ENCODE results near the gene GGCX.

GGCX gene

DNA sequence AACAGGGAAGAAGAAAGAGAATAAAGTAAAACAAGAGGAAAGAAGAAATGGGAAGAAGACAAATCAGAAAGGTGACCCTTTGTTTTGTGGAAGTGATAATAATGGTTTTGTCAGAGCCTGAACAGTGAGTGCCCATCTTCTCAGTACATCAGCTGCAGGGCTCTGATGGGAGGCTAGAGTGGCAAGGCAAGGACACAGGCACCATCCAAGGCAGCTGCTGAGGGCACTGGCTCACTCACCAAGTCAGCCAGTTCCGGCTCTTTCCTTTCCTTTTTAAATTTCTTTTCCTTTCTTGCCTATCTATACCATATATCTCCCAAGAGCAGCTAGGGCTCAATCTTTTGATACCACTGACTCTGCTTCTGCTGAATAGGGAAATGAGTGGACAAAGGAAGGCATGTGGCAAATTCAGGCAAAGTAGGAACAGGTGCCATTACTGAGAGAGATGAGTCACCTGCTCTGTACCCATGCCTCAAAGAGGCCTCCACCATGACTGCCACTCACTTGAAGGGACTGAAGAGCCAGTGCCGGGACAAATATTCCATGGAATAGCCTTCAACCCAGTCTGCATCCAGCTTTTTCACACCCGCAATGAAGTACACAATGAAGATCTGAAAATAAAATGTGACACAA, 6.2 kb downstream of the GGCX start:
- H3K4me1 ChIP-seq (ENCODE audit: insufficient read depth, low read length), result peaks cover 4% of the 10 kb centered on the region
- H3K27me3 ChIP-seq (ENCODE audit: control insufficient read depth in 1 of 2, insufficient read depth in 2 of 2, low read length in 2 of 2), result no peaks in the 10 kb centered on the region
- no peak overlapping the region for H3K4me3 ChIP-seq (ENCODE audit: low read depth in 1 of 2, low read length in 2 of 2)
- H3K36me3 ChIP-seq (ENCODE audit: insufficient read depth, low read length), result peaks cover 54% of the 10 kb centered on the region
- no peak overlapping the region for H3K27ac ChIP-seq (ENCODE audit: low read depth, low read length)
- H3K9ac ChIP-seq (ENCODE audit: low read length), result no peak overlapping the region
- no peaks in the 10 kb centered on the region for H3K9me3 ChIP-seq (ENCODE audit: low read length)

DNA sequence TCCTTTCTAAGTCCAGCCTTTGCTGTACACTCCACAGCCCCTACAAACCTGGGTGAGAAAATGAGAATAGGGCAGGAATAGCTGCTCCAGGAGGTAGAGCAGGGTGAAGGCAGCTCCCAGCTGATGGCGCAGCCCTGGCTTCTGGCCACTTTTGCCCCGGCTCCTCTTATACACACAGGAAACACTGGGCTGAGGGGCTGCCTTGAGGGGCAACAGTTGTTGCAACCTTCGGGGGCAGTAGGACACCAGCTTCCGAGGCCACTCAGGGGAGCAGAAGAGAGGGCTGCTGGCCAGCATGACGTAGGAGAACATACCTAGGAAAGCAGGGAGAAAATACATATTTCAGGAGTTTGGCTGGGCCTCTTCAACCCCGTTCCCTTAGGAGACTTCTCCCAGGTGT, 8.1 kb downstream of the GGCX start:
- no peak overlapping the region for H3K27ac ChIP-seq (ENCODE audit: low read depth, low read length)
- H3K4me3 ChIP-seq (ENCODE audit: low read depth in 1 of 2, low read length in 2 of 2), result no peak overlapping the region
- H3K4me1 ChIP-seq (ENCODE audit: insufficient read depth, low read length), result no peaks in the 10 kb centered on the region
- H3K9me3 ChIP-seq (ENCODE audit: low read length), result no peaks in the 10 kb centered on the region
- H3K27me3 ChIP-seq (ENCODE audit: control insufficient read depth in 1 of 2, insufficient read depth in 2 of 2, low read length in 2 of 2), result no peaks in the 10 kb centered on the region
- H3K9ac ChIP-seq (ENCODE audit: low read length), result no peak overlapping the region
- peaks cover 60% of the 10 kb centered on the region for H3K36me3 ChIP-seq (ENCODE audit: insufficient read depth, low read length)

DNA sequence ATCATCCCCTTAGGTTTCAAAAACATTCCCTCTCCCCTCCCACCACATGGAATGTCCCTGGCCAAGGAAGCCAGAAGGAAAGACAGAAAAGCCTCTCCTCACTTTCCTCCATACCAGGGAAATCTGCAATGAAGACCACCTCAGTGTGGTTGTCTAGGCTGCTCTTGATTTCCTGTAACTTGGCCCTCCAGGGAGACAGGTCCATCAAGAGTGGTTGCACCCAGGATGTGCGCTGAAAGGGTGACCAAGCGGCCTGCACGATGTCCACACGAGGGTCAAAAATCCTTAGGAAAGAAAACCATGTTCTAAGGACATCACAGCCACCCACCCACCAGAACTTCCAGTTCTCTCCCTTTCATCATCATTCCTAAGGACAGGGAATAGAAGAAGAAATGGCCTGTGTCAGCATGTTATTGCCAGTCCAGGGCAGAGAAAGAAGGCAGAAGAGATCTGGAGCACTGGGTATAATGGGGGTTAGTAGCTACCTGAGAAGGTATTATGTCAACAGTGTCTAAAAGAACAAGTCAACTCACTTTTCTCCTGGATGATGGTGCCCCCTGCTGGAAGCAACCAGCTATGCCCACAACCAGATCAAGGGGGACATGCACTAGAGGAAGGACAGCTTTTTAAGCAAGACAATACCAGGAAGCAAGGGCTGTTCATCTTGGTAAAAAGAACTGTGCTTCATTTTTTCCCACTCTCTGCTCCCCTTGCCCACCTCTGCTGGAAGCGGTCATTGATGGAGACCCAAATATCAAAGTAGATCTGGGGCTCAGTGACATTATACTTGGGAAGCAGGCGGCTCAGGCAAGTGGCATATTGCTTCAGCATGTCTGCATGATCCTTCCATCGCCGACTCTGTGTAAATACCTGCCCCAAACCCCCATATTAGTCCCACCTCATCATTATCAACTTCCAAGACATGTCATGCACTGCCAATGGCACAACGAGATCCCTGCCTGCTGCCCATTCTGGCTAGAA, 9.3 kb downstream of the GGCX start:
- no peaks in the 10 kb centered on the region for H3K27me3 ChIP-seq (ENCODE audit: control insufficient read depth in 1 of 2, insufficient read depth in 2 of 2, low read length in 2 of 2)
- H3K4me1 ChIP-seq (ENCODE audit: insufficient read depth, low read length), result no peaks in the 10 kb centered on the region
- H3K9ac ChIP-seq (ENCODE audit: low read length), result no peak overlapping the region
- H3K4me3 ChIP-seq (ENCODE audit: low read depth in 1 of 2, low read length in 2 of 2), result no peak overlapping the region
- H3K9me3 ChIP-seq (ENCODE audit: low read length), result no peaks in the 10 kb centered on the region
- H3K36me3 ChIP-seq (ENCODE audit: insufficient read depth, low read length), result peaks cover 60% of the 10 kb centered on the region
- H3K27ac ChIP-seq (ENCODE audit: low read depth, low read length), result no peak overlapping the region

DNA sequence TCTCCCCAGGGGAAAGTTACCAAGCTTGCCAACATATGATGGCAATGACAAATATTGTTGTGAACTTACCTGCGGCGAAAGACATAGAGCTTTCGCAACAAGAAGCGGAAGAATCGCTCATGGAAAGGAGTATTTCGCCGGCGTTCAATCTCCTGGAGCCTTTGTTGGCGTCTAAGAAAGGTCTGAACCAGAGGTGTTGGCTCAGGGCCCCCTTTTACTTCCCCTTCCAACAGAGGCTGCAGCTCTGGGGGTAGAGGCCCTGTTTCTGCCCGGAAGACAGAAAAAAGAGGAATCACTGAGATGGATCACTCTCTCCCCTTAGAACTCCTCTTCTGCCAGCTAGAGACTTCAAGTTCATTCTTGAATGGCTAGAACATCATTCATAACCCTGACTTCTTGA, 10.8 kb downstream of the GGCX start:
- Histone ChIP-seq H3K27me3 (ENCODE audit: control insufficient read depth in 1 of 2, insufficient read depth in 2 of 2, low read length in 2 of 2) (no peaks in the 10 kb centered on the region), H3K4me3 (ENCODE audit: low read depth in 1 of 2, low read length in 2 of 2) (no peak overlapping the region), H3K27ac (ENCODE audit: low read depth, low read length) (no peak overlapping the region), H3K9me3 (ENCODE audit: low read length) (no peaks in the 10 kb centered on the region), H3K4me1 (ENCODE audit: insufficient read depth, low read length) (no peaks in the 10 kb centered on the region), H3K36me3 (ENCODE audit: insufficient read depth, low read length) (peaks cover 66% of the 10 kb centered on the region), H3K9ac (ENCODE audit: low read length) (peak overlapping the region; percentile 10)

DNA sequence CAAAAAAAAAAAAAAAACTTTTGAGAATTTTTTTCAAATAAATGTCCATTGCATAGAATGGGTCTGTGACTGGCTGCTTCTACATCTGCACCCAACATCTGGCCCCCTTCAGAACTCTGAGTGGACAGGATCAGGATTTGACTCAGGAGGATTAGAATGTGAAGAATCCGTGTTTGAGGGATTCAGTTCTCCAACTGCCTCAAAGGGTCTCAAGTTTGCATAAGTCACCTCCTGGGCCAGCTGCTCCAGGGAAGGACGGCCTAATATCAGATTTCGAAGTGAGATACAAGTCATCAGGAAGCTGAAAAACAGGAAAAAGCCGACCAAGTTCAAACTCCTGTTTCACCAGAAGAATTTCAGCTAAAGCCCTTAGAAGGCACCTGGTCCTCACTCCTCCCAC, 11.5 kb downstream of the GGCX start:
- Histone ChIP-seq H3K27ac (ENCODE audit: low read depth, low read length) (no peak overlapping the region), H3K36me3 (ENCODE audit: insufficient read depth, low read length) (peaks cover 65% of the 10 kb centered on the region), H3K27me3 (ENCODE audit: control insufficient read depth in 1 of 2, insufficient read depth in 2 of 2, low read length in 2 of 2) (no peaks in the 10 kb centered on the region), H3K4me3 (ENCODE audit: low read depth in 1 of 2, low read length in 2 of 2) (no peak overlapping the region), H3K9me3 (ENCODE audit: low read length) (no peaks in the 10 kb centered on the region), H3K4me1 (ENCODE audit: insufficient read depth, low read length) (no peaks in the 10 kb centered on the region), H3K9ac (ENCODE audit: low read length) (peak overlapping the region; percentile 10)

DNA sequence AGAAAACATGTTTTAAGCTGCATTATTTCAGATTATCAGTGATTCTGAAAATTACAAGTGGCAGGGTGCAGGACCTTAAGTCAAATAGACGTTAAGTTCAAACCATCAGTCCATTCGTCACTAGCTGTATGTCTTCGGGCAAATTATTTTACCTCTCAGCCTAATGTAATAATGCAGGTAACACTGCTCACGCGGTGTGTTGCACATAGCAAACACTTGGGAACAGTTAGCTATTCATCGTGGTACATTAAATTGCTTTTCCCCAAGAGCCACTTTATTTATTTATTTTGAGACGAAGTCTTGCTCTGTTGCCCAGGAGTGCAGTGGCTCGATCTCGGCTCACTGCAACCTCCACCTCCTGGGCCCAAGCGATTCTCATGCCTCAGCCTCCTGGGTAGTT, 12.2 kb downstream of the GGCX start:
- peaks cover 64% of the 10 kb centered on the region for H3K36me3 ChIP-seq (ENCODE audit: insufficient read depth, low read length)

DNA sequence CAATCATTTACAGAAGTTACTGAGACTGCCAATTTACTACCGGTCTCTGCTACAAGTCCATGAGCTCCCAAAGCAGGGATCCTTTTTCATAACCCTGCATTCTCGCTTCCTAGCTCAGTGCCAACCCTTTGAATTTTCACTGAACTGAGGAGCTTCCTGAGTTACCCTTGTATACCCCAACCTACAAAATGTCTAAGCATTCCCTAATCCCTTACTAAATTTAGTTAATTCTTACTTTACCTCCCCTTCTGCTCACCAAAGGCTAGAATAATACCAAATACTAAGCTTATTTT, 12.7 kb downstream of the GGCX start:
- no peak overlapping the region for H3K27ac ChIP-seq (ENCODE audit: low read depth, low read length)
- H3K4me3 ChIP-seq (ENCODE audit: low read depth in 1 of 2, low read length in 2 of 2), result no peak overlapping the region
- peaks cover 66% of the 10 kb centered on the region for H3K36me3 ChIP-seq (ENCODE audit: insufficient read depth, low read length)
- no peak overlapping the region for H3K9ac ChIP-seq (ENCODE audit: low read length)
- peaks cover 8% of the 10 kb centered on the region for H3K4me1 ChIP-seq (ENCODE audit: insufficient read depth, low read length)
- no peaks in the 10 kb centered on the region for H3K9me3 ChIP-seq (ENCODE audit: low read length)
- H3K27me3 ChIP-seq (ENCODE audit: control insufficient read depth in 1 of 2, insufficient read depth in 2 of 2, low read length in 2 of 2), result no peaks in the 10 kb centered on the region

More for the DNA sequence above, 12.2 kb downstream of the GGCX start:
- H3K27me3 ChIP-seq (ENCODE audit: control insufficient read depth in 1 of 2, insufficient read depth in 2 of 2, low read length in 2 of 2), result no peaks in the 10 kb centered on the region
- H3K9me3 ChIP-seq (ENCODE audit: low read length), result no peaks in the 10 kb centered on the region
- H3K4me3 ChIP-seq (ENCODE audit: low read depth in 1 of 2, low read length in 2 of 2), result no peak overlapping the region
- peaks cover 7% of the 10 kb centered on the region for H3K4me1 ChIP-seq (ENCODE audit: insufficient read depth, low read length)
- no peak overlapping the region for H3K9ac ChIP-seq (ENCODE audit: low read length)
- no peak overlapping the region for H3K27ac ChIP-seq (ENCODE audit: low read depth, low read length)

DNA sequence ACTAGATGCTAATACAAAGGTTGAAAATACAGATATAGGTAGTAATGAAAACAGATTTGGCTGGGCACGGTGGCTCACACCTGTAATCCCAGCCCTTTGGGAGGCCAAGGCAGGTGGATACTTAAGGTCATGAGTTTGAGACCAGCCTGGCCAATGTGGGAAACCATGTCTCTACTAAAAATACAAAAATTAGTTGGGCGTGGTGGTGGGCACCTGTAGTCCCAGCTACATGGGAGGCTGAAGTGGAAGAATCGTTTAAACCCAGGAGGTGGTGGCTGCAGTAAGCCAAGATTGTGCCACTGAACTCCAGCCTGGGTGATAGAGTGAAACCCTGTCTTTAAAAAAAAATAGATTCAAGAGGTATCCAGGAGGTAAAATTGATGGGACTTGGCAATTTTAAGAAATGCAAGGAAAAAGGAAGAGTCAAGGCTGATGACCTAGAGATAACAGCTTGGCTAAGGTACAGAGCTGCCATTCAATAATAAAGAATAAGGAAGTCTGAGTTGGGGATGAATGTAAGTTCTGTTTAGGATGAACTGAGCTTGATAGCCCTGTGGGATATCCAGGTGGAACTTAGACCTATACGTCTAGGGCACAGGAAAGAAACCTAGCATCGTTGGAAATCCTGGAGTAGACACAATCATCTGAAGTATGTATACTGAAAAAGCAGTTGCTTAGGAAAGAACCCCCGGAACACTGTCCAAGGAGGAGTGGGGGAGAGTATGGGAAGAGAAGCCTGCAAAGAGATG, 13.3 kb downstream of the GGCX start:
- Histone ChIP-seq H3K27me3 (ENCODE audit: control insufficient read depth in 1 of 2, insufficient read depth in 2 of 2, low read length in 2 of 2) (no peaks in the 10 kb centered on the region), H3K9me3 (ENCODE audit: low read length) (no peaks in the 10 kb centered on the region), H3K36me3 (ENCODE audit: insufficient read depth, low read length) (peaks cover 66% of the 10 kb centered on the region), H3K4me1 (ENCODE audit: insufficient read depth, low read length) (peaks cover 10% of the 10 kb centered on the region), H3K9ac (ENCODE audit: low read length) (no peak overlapping the region), H3K4me3 (ENCODE audit: low read depth in 1 of 2, low read length in 2 of 2) (no peak overlapping the region), H3K27ac (ENCODE audit: low read depth, low read length) (no peak overlapping the region)

DNA sequence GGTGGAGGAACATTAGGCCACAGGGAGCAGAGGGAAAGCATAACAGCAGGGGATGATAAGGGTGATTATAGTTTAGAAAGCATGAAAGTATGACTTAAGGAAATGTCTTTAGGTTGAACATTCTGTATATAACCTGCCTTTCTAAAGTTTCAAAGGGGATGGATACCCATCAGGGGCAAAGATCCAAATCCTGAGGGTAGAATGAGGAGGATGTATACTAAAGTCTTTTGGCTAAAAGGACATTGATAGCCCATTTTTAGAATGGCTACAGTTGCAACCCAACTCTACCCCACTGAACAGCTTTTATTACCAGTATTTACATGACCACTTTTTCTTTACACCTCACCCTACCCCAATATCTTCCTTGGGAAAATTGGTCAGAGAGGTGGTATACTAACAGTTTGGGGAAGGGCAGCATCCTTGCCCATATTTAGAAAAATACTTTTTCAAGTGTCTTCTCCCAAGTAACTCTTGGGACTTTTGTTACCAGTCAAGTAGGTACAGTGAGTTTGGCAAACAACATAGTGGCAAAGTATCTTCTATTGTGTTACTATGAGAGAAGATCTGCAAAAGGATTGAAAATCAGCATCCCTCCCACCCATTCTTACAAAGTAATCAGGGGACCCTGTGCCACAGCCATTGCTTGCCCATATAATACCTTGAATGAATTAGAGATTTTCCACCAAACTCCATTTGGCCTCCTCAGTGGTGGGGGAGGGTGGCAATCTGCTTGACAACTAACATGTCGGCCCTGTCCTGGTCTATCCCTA, 14.0 kb downstream of the GGCX start:
- Histone ChIP-seq H3K4me3 (ENCODE audit: low read depth in 1 of 2, low read length in 2 of 2) (no peak overlapping the region), H3K4me1 (ENCODE audit: insufficient read depth, low read length) (peaks cover 17% of the 10 kb centered on the region), H3K36me3 (ENCODE audit: insufficient read depth, low read length) (peaks cover 66% of the 10 kb centered on the region), H3K27ac (ENCODE audit: low read depth, low read length) (no peak overlapping the region), H3K9me3 (ENCODE audit: low read length) (no peaks in the 10 kb centered on the region), H3K9ac (ENCODE audit: low read length) (no peak overlapping the region), H3K27me3 (ENCODE audit: control insufficient read depth in 1 of 2, insufficient read depth in 2 of 2, low read length in 2 of 2) (no peaks in the 10 kb centered on the region)

DNA sequence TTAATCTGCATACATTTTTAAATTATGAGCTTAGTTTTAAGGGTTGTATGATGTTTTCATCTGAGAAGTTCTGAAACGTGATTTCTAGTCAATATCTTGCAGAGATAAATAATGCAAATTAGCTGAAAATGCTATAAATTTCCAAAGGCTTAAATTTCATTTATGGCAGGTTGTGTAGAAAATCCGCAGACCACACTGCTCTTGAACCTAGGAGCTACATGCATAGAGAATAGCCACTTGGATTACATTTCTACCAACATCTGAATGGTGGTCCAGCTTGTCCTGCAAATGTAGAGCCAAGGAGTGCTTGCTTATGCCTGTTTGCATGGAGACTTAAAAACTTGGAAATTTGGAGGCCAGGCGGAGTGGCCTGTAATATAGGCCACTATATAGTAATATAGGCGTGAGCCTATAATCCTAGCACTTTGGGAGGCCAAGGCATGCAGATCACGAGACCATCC, 15.5 kb downstream of the GGCX start:
- H3K27ac ChIP-seq (ENCODE audit: low read depth, low read length), result no peak overlapping the region
- H3K9ac ChIP-seq (ENCODE audit: low read length), result no peak overlapping the region
- H3K9me3 ChIP-seq (ENCODE audit: low read length), result no peaks in the 10 kb centered on the region
- no peaks in the 10 kb centered on the region for H3K27me3 ChIP-seq (ENCODE audit: control insufficient read depth in 1 of 2, insufficient read depth in 2 of 2, low read length in 2 of 2)
- peaks cover 68% of the 10 kb centered on the region for H3K36me3 ChIP-seq (ENCODE audit: insufficient read depth, low read length)
- no peak overlapping the region for H3K4me3 ChIP-seq (ENCODE audit: low read depth in 1 of 2, low read length in 2 of 2)
- peaks cover 32% of the 10 kb centered on the region for H3K4me1 ChIP-seq (ENCODE audit: insufficient read depth, low read length)
